ENCODE measurements around the gene TTC7B.

The TTC7B gene

DNA sequence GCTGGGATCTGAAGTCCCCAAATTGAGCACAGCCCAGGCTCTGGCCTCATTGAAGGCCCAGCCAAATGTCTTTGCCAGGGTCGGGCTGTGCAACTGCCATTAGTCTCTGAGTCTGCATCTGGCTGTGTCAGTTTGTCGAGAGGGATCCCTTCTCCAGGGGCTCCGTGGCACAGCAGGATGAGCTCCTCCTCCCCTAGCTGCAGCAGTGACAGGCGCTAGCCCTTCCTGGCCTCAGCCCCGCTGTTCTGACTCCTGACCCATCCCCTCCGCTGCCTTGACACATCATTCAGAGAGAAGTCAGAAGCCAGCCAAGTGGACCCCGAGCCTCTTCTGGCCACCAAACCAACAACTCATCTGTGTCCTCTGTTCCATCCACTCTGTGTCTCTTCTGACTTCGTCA is 231.1 kb downstream of the TTC7B start:
- Histone ChIP-seq H3K36me3 (no peaks in the 10 kb centered on the region), H3K27me3 (no peaks in the 10 kb centered on the region), H3K9me3 (no peaks in the 10 kb centered on the region), H3K4me1 (peaks cover 3% of the 10 kb centered on the region; the same call in 1 of the 2 replicates), H3K4me3 (ENCODE audit: low read depth, low read length) (no peak overlapping the region)
- no peak for DNase-seq
- TF ChIP-seq CTCF (IDR thresholded peaks at IDR 0.05; ENCODE audit: low read depth, low read length) = no peak

DNA sequence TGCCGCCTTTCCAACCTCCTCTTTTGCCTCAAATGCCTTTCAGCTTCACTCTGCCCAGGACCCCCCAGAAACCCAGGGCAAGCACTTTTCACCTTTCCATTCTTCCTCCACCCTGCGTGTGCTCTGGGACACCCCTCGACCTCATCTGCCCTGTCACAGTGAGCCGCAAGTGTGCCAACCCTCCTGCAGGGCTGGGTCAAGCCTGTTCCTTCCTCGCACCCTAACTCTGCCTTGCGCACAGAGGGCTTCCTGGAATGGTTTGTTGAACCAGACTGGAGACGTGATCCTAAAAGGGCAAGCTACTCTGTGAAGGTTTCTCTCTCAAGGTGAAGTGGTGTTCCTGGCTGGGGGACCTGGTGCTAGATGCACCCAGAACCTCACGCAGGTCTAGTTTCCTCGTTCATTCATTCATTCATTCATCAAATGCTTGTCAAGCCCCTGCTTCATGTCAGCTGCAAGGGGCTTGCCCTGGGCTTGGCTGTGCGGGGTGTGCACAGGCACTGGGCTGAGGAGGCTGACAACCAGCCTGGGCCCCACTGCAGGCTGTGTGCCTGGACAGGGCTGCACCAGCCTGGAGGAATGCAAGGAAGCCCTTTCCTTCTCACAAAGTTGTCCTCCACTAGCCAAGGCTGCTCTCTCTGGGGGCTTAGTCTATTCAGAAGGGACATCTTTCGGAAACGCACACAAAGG is 232.2 kb downstream of the TTC7B start:
- peaks cover 3% of the 10 kb centered on the region; the same call in 1 of the 2 replicates for H3K4me1 ChIP-seq
- H3K36me3 ChIP-seq = no peaks in the 10 kb centered on the region
- H3K4me3 ChIP-seq (ENCODE audit: low read depth, low read length) = no peak overlapping the region
- no peaks in the 10 kb centered on the region for H3K27me3 ChIP-seq
- no peak for DNase-seq
- no peaks in the 10 kb centered on the region for H3K9me3 ChIP-seq
- no peak for TF ChIP-seq CTCF (IDR thresholded peaks at IDR 0.05; ENCODE audit: low read depth, low read length)

DNA sequence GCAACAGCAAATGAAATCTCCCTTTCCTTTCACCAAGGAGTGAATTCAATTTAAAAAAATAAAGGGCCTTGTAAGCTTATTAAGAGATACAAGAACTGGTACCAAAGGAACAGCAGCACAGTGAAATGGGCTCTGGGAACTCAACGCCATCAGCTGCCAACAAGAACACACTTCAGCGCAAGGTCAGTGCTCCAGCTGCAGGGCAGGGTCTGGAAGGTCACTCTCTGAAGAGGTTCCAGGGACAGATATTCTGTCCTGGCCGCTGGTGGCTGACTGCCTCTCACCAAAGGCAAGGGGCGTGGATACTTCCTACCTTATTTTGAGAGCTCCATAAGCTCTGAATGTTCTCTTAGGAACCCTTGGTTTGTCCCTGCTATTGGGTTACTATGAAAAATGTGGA is 232.8 kb downstream of the TTC7B start:
- no peaks in the 10 kb centered on the region for H3K27me3 ChIP-seq
- H3K4me3 ChIP-seq (ENCODE audit: low read depth, low read length) = no peak overlapping the region
- no peak for TF ChIP-seq CTCF (IDR thresholded peaks at IDR 0.05; ENCODE audit: low read depth, low read length)
- H3K9me3 ChIP-seq = no peaks in the 10 kb centered on the region
- no peak for DNase-seq
- peaks cover 3% of the 10 kb centered on the region; the same call in 1 of the 2 replicates for H3K4me1 ChIP-seq
- no peaks in the 10 kb centered on the region for H3K36me3 ChIP-seq

- no peak for TF ChIP-seq CTCF (IDR thresholded peaks at IDR 0.05; ENCODE audit: low read depth, low read length)
- no peaks in the 10 kb centered on the region for H3K27me3 ChIP-seq
- no peaks in the 10 kb centered on the region for H3K9me3 ChIP-seq
- H3K4me1 ChIP-seq = peaks cover 3% of the 10 kb centered on the region; the same call in 1 of the 2 replicates
- peaks cover 6% of the 10 kb centered on the region; the same call in 1 of the 2 replicates for H3K36me3 ChIP-seq
- no peak overlapping the region for H3K4me3 ChIP-seq (ENCODE audit: low read depth, low read length)
- no peak for DNase-seq
Measured at GRCh38 chr14:90582166-90582565, 234.1 kb downstream of the TTC7B start.

GRCh38 chr14:90581745-90582144 is 234.5 kb downstream of the TTC7B start:
- no peaks in the 10 kb centered on the region for H3K9me3 ChIP-seq
- no peaks in the 10 kb centered on the region for H3K27me3 ChIP-seq
- DNase-seq = no peak
- TF ChIP-seq CTCF (IDR thresholded peaks at IDR 0.05; ENCODE audit: low read depth, low read length) = no peak
- no peak overlapping the region for H3K4me3 ChIP-seq (ENCODE audit: low read depth, low read length)
- peaks cover 3% of the 10 kb centered on the region; the same call in 1 of the 2 replicates for H3K4me1 ChIP-seq
- peaks cover 6% of the 10 kb centered on the region; the same call in 1 of the 2 replicates for H3K36me3 ChIP-seq

Measured in BE2C (cell line).